HG03159 (cell line): ENCODE measurements around the gene EDEM1.
"Not testable (repeated sequence)": the region's sequence is repeated elsewhere in the genome, so short reads cannot be mapped to it uniquely, and the experiment has no call there.

Experiments
- ATAC-seq: cut with Tn5 transposase; IDR thresholded peaks from one replicate; pipeline ENCODE4 v1.9.1; 2021; ENCODE audit warnings: mild to moderate bottlenecking, moderate library complexity; ENCODE audit not compliant: unreplicated experiment

The EDEM1 gene

GRCh38 chr3:5172018-5172417 lies 15.5 kb upstream of the EDEM1 start:
- ATAC-seq = no peak

DNA sequence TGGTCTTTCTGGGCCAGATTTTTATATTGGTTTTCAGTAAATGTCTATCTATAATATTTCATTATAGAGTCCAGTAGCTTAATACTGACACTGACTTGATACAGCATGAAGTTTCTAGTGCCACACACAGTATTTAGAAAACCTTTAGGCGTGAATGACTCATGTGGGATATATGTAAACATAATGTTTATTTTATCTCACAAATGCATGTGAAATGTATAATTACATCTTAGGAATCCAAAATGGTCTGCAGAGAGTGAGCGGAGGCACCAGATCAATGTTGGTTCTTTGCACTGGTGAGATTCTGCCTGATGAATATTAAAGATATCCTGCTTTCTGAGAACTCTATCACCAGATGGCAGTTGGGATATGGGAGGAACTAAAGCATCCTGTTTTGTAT lies 8.5 kb upstream of the EDEM1 start:
- ATAC-seq = not testable (repeated sequence)

DNA sequence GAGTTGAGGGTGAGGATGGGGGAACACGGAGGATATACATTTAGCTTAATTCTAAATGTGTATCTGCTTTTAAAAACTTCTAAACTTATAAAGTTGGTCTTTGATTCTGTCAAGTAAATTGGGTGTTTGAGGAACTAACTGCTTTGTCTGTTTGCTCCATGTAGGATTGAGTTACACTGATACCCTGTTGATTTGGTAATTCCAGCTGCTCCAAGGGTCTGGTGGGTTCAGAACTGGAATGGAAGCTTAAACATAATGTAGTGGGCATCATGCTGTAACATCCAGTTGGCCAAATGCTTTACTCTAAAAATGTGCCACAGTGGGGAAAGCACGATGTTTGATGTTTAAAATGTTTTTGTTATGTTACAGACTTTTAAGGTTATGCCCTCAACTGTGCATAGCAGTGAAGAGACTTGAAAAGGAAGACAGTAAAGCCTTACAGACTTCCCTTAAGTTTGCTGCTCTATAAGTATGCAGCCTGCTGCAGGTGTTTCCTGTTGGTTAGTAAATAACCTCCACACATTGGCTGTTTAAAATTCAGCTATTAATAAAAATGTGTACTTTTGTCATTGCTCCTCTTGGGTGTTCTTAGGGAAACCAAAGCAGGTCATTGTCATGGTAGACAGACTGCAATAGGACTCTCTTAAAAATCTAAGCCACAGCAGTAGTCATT lies 5.9 kb upstream of the EDEM1 start:
- ATAC-seq = peak; percentile 72

DNA sequence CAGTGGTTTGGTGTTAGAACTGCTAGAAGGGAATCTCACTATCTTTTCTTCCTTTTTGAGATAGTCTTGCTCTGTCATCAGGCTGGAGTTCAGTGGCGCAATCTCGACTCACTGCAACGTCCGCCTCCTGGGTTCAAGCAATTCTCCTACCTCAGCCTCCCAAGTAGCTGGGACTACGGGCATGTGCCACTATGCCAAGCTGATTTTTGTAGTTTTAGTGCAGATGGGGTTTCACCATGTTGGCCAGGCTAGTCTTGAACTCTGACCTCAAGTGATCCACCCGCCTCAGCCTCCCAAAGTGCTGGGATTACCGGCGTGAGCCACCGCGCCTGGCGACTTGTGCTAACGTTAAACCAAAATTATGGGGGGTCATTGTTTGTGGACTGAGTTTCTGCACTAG lies 3.8 kb upstream of the EDEM1 start:
- ATAC-seq = not testable (repeated sequence)

DNA sequence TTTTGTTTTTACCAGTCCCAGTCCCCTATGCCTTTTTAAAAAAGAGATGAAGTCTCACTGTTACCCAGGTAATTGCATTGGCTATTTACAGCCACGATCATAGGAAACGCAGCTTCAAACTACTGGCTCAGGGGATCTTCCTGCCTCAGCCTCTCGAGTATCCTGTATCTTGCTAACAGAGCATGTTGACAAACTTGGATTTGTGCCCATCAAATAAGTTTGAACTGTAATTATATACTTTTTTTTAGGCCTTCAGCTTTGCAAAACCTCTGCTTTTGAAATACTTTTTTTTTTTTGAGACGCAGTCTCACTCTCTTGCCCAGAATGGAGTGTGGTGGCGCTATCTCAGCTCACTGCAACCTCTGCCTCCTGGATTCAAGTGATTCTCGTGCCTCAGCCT lies 3.0 kb upstream of the EDEM1 start:
- no peak for ATAC-seq

- ATAC-seq = no peak
Observed at GRCh38 chr3:5185093-5185673, 2.3 kb upstream of the EDEM1 start.

DNA sequence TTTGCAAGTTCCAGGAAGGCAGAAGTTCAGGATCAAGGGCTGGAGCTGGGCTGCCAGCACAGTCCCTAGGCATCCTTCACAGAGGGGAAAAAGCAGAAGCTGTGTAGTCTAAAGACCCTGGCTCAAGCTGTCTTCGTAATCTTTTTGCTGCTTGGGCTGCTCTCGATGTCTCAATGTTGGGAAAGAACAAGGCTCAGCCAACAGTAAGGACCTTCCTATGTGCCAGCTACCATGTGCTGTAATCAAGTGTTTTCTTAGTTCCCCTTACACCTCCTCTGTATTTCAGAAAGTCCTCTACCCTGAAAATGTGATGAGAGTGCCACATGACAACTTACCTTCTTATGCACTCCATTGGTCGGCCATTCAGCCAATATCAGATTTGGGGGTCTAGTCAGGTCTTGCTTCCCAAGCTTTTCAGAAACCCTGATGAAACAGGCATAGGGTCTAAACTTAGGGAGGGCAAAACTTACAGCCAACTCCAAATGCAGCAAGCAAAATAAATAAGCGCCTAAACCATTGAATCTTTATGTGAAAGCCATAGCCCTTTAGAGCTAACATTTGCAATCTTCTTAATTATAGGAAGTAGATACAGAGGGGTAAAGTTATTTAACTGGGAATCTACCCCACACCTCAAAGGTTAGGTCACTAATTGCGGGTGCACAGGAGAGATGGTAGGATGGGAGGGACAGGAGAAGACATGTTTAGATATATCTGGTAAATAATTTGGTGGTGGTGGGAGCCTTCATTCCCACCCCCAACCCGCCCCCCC lies 1.2 kb upstream of the EDEM1 start:
- peak; percentile 16 for ATAC-seq

DNA sequence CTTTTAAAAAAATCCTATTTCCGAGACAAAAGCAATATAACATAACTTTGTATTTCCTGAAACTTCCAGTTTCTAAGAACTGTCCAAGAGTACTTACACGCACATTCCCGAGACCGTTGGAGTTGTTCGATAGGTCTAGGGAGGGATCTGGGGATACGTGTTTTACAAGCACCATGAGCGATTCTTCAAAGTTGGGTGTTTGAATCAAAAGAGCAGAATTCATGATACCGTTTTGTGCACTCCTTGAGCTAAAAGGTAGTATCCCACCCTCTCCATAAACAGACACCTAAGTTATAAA lies 700 bp upstream of the EDEM1 start:
- ATAC-seq = no peak

GRCh38 chr3:5187920-5188418 lies 462 bp downstream of the EDEM1 start:
- peak; percentile 16 for ATAC-seq

- no peak for ATAC-seq
Observed at GRCh38 chr3:5188419-5189221, 1.1 kb downstream of the EDEM1 start.

GRCh38 chr3:5190147-5190791 lies 2.8 kb downstream of the EDEM1 start:
- ATAC-seq = no peak

DNA sequence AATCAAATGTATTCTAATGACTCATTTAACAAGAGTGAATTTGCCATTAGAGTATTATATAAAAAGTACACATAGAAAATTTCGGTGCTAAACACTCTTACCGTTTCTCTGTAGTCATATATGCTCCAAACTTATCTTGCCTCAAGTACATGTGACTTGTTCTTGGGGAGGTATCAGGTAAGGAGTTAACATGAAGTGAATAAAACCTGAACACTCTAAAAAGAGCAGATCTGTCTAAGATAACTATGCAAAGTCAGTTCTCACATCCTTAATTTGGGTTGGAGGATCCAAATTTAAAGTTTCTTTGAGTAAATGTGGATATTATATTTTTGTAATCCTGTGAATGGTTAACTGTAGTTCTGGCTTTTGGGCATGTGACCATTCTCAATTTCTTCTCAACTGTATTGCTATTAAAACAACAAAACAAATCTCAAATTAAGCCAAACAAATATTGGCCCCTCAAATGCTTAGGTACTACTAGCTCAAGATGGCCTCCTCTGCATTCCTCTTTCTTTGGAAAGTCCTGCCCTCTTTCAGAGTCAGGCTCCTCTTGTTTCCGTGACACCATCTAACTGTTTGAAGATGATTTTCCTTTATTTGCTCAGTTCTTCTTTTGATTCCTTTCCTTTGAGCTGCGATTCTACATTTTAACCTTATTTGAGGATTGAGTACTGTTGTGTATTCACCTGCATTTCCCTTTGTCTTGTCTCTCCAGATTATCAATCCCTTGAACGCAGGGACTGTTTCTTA lies 4.2 kb downstream of the EDEM1 start:
- ATAC-seq = no peak

DNA sequence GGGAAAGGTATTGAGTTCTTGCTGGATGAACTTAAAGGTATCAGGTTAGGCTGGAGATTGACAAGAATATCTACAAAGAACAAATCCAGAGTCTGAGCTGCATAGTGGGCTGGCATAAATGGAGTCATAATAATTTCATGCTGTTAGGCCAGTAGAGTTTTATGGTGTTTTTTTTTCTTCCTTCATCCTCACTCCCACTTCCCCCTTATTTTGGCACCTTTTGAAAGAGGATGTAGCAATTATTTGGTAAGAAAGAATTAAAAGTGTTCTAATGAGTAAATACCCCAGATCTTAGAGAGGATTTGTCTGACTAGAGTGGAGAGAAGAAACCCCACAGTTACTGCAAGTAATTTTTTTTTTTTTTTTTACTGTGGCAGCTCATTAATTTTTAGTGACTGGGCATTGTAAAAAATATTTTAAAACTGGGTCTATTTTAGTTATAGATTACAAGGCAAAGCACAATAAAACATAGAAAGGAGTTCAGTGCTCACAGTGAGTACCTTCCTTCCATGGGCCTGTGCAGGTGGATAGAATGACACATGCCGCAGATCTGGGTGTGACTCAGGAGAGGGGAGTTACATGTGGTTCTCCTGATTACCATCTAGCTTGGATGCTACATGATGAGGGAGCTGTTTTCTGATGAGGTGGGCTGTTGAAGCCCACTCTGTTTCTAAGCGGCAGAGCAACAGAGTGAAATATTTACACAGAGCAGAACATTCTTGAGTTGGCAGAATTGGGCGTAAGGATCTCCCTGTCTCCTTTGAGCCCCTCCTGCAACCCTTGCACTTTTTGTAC lies 5.3 kb downstream of the EDEM1 start:
- no peak for ATAC-seq

GRCh38 chr3:5194341-5194740 lies 6.8 kb downstream of the EDEM1 start:
- ATAC-seq = no peak

GRCh38 chr3:5194801-5195509 lies 7.4 kb downstream of the EDEM1 start:
- ATAC-seq = peak; percentile 33

DNA sequence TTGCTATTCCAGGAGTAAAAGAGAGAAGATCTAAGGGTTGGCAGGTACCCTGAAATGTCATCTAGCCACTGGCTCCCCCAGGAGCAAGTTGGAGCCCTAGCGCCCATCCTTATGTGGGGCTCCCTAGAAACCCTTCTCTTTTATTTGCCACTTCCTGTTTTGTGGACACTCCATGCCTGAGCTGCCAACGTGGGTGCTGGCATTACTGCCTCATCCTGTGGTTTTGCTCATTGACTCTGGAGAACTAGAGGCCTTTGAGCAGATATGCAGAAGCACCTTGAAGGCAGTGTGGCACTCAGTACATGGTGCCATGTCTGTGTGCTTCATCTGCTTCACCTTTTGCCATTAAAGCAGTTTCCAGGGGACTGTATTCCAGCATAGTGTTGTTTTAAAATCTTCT lies 8.1 kb downstream of the EDEM1 start:
- ATAC-seq = no peak

DNA sequence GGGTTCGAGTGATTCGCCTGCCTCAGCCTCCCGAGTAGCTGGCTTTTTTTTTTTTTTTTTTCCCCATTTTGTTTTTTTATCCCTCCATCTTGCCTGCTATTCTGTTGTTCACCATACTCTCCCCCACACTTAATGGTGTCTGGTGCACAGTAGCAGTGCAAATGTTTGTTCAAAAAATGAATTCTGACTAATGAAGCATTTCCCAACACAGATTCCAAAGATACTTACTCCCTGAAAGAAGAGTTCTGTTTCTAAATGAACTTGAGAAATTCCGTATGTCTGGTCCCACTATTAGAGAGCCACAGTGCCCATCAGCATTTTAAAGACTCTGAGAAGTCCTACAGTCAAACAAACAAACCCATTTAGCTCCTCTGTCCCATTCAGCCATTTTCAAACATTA lies 9.5 kb downstream of the EDEM1 start:
- ATAC-seq = no peak

DNA sequence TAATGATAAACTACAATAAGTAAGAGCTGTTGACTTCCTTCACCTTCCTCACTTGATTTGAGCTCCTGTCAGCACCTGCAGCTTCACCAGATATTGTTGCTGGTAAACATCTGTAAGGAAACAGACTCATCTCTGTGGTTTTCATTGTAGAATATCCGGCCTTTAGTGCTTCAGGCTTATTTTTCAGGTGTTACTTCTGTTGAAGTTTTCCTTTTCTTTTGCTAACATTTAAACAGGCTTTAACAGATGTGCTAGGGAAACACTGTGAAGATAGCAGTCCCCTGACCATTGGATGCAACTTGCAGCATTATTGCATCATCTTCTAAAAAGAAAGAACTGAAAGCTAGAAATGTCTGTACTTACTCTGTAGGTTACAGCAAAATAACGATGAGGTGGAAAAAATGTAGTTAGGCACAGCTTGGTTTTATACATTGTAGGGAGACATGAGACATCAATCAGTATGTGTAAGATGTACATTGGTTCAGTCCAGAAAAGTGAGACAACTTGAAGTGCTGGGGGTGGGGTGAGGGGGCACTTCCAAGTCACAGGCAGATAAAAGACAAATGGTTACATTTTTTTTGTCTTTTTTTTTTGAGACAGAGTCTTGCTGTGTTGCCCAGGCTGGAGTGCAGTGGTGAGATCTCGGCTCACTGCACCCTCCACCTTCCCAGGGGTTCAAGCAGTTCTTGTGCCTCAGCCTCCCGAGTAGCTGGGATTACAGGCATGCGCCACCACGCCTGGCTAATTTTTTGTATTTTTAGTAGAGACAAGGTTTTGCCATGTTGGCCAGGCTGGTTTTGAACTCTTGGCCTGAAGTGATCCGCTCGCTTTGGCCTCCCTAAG lies 10.2 kb downstream of the EDEM1 start:
- ATAC-seq = peak; percentile 75
